HCT116 (cell line): ENCODE measurements around the gene PRDM12. TPM values are rescaled to one million over a fixed set of nuclear protein-coding genes. Genes with fewer than 3 reads are reported as not detected.

Experiments used
- ATAC-seq: fragments of 200-7000 bp; cut with Tn5 transposase; 2 replicates; pipeline ENCODE4 v1.9.1; 2020; ENCODE audit warnings: mild to moderate bottlenecking, moderate library complexity
- BruUV-seq: library from RNA; stranded (reverse); fragments of 400-500 nt; replicated peaks from 2 replicates; lab custom pipeline; 2021; lab: Mats Ljungman, UMichigan
- CTCF ChIA-PET: fragments of 300-600 bp; sonication (Branson Sonifier 250); formaldehyde crosslinking; loops from one replicate; lab custom pipeline; 2021; ENCODE audit warnings: antibody characterized with exemption; lab: Charles Lee
- POLR2A ChIA-PET: fragments of 300-600, 350-600 bp; sonication (Branson Sonifier 250); formaldehyde crosslinking; loops from one replicate; lab custom pipeline; 2021; ENCODE audit warnings: antibody characterized with exemption; lab: Charles Lee
- RAD21 ChIA-PET, 2 experiments: fragments of 300-600 bp; sonication (Branson Sonifier 250); formaldehyde crosslinking; loops; one replicate each; lab custom pipeline; 2023; ENCODE audit warnings: low total read pairs in 2 of 2; ENCODE audit not compliant: uncharacterized antibody in 2 of 2, unreplicated experiment in 2 of 2, low non-redundant PET in 1 of 2; lab: Charles Lee
- DNase-seq: peaks from one replicate; pipeline ENCODE4 v3.0.0-alpha.2; 2010; ENCODE audit warnings: low read depth, low spot score
- H2AFZ ChIP-seq: fragments of 200-600 bp; shearing (Covaris generic), sonication (generic); 2 replicates; pipeline ENCODE4 v1.6.1; 2017; ENCODE audit warnings: low read depth, mixed run types, mixed read lengths, antibody characterized with exemption, low read length; ENCODE audit not compliant: poor library complexity, severe bottlenecking
- H3K27ac ChIP-seq: 2 replicates; pipeline ENCODE4 v1.5.1; 2012; ENCODE audit warnings: low read depth, low read length
- H3K27me3 ChIP-seq: fragments of 200-600 bp; sonication (generic); 2 replicates; pipeline ENCODE4 v1.6.1; 2016; ENCODE audit warnings: mixed run types, low read length, mixed read lengths; ENCODE audit not compliant: insufficient read depth
- H3K36me3 ChIP-seq, 2 experiments: fragments of 200-500 bp in 1 of 2; fragments of 200-600 bp in 1 of 2; sonication (Bioruptor generic) in 1 of 2; sonication (generic) in 1 of 2; 2 replicates each; pipeline versions ENCODE4 v1.5.1 to v1.6.1; 2014 to 2016; ENCODE audit warnings: low read length in 2 of 2, inconsistent platforms in 1 of 2, mixed read lengths in 1 of 2, mixed run types in 1 of 2; ENCODE audit not compliant: insufficient read depth in 2 of 2, control insufficient read depth in 1 of 2
- H3K4me1 ChIP-seq, 2 experiments: fragments of 200-600 bp in 1 of 2; sonication (generic) in 1 of 2; 2 replicates each; pipeline versions ENCODE4 v1.5.1 to v1.6.1; 2012 to 2017; ENCODE audit warnings: low read length in 2 of 2, inconsistent platforms in 1 of 2, mild to moderate bottlenecking in 1 of 2, mixed read lengths in 1 of 2, mixed run types in 1 of 2, moderate library complexity in 1 of 2; ENCODE audit not compliant: insufficient read depth in 2 of 2, control insufficient read depth in 1 of 2
- H3K4me2 ChIP-seq: fragments of 200-600 bp; sonication (generic); 2 replicates; pipeline ENCODE4 v1.6.1; 2017; ENCODE audit warnings: mixed run types, low read length, mixed read lengths
- H3K4me3 ChIP-seq, 2 experiments: fragments of 200-600 bp in 1 of 2; sonication (generic) in 1 of 2; replicated peaks in 1 of 2; 2 replicates each; pipeline ENCODE4 v1.5.1; 2011 to 2016; ENCODE audit warnings: low read length in 2 of 2, control low read depth in 1 of 2, low read depth in 1 of 2, mild to moderate bottlenecking in 1 of 2, mixed read lengths in 1 of 2, mixed run types in 1 of 2
- H3K79me2 ChIP-seq: fragments of 200-600 bp; sonication (generic); 2 replicates; pipeline ENCODE4 v1.6.1; 2017; ENCODE audit warnings: mild to moderate bottlenecking, mixed run types, low read length, moderate library complexity, mixed read lengths; ENCODE audit not compliant: insufficient read depth
- H3K9ac ChIP-seq: fragments of 200-600 bp; sonication (generic); 2 replicates; pipeline ENCODE4 v1.6.1; 2016; ENCODE audit warnings: low read length, mixed read lengths
- H3K9me2 ChIP-seq: fragments of 200-600 bp; sonication (generic), shearing (Covaris generic); 2 replicates; pipeline ENCODE4 v1.6.1; 2017; ENCODE audit warnings: mixed run types, mild to moderate bottlenecking, moderate library complexity; ENCODE audit not compliant: insufficient read depth
- H3K9me3 ChIP-seq, 2 experiments: fragments of 200-500 bp in 1 of 2; fragments of 200-600 bp in 1 of 2; sonication (Bioruptor generic) in 1 of 2; sonication (generic) in 1 of 2; 2 replicates each; pipeline ENCODE4 v1.6.1; 2014 to 2017; ENCODE audit warnings: low read length in 2 of 2, mixed read lengths in 2 of 2, inconsistent platforms in 1 of 2, low read depth in 1 of 2, mild to moderate bottlenecking in 1 of 2, mixed run types in 1 of 2, moderate library complexity in 1 of 2; ENCODE audit not compliant: control insufficient read depth in 1 of 2, insufficient read depth in 1 of 2
- H4K20me1 ChIP-seq: fragments of 200-600 bp; sonication (generic), shearing (Covaris generic); 2 replicates; pipeline ENCODE4 v1.6.1; 2017; ENCODE audit warnings: mixed run types, mild to moderate bottlenecking, moderate library complexity; ENCODE audit not compliant: insufficient read depth
- CBX3 ChIP-seq: IDR thresholded peaks from 2 replicates; pipeline ENCODE4 v1.6.1; 2012; ENCODE audit warnings: low read depth
- CEBPB ChIP-seq: IDR thresholded peaks from 2 replicates; pipeline ENCODE4 v1.6.1; 2012; ENCODE audit warnings: low read depth
- EGR1 ChIP-seq: IDR thresholded peaks from 2 replicates; pipeline ENCODE4 v1.6.1; 2012; ENCODE audit warnings: low read depth
- ELF1 ChIP-seq: IDR thresholded peaks from 2 replicates; pipeline ENCODE4 v1.6.1; 2012; ENCODE audit warnings: low read depth, borderline replicate concordance
- EZH2 ChIP-seq: fragments of 200-600 bp; sonication (generic); IDR thresholded peaks from 2 replicates; pipeline ENCODE4 v1.6.1; 2017; ENCODE audit warnings: antibody characterized with exemption, mixed run types
- FOSL1 ChIP-seq: IDR thresholded peaks from 2 replicates; pipeline ENCODE4 v1.6.1; 2012; ENCODE audit warnings: low read depth
- JUND ChIP-seq: IDR thresholded peaks from 2 replicates; pipeline ENCODE4 v1.6.1; 2012
- MAX ChIP-seq: IDR thresholded peaks from 2 replicates; pipeline ENCODE4 v1.6.1; 2012
- POLR2A ChIP-seq: IDR thresholded peaks from 2 replicates; pipeline ENCODE4 v1.7.0; 2011; ENCODE audit warnings: borderline replicate concordance; ENCODE audit not compliant: insufficient read depth, insufficient read length; ENCODE audit errors: extremely low read depth
- POLR2AphosphoS5 ChIP-seq: IDR thresholded peaks from 2 replicates; pipeline ENCODE4 v1.6.1; 2011; ENCODE audit warnings: mild to moderate bottlenecking, low read depth, low read length, moderate library complexity
- SIN3A ChIP-seq: IDR thresholded peaks from 2 replicates; pipeline ENCODE4 v1.6.1; 2012; ENCODE audit warnings: low read depth
- SP1 ChIP-seq: IDR thresholded peaks from 2 replicates; pipeline ENCODE4 v1.6.1; 2012; ENCODE audit warnings: low read depth
- SRF ChIP-seq: IDR thresholded peaks from 2 replicates; pipeline ENCODE4 v1.6.1; 2012; ENCODE audit warnings: low read depth
- TCF7L2 ChIP-seq: IDR thresholded peaks from 2 replicates; pipeline ENCODE4 v1.7.0; 2011; ENCODE audit warnings: borderline replicate concordance, inconsistent platforms; ENCODE audit not compliant: insufficient read depth, insufficient read length; ENCODE audit errors: extremely low read depth
- YY1 ChIP-seq: IDR thresholded peaks from 2 replicates; pipeline ENCODE4 v1.6.1; 2011; ENCODE audit warnings: low read length, low read depth, moderate library complexity, mild to moderate bottlenecking; ENCODE audit not compliant: insufficient replicate concordance; ENCODE audit errors: extremely low read depth
- ZNF274 ChIP-seq: fragments of 200-500 bp; sonication (Bioruptor generic); IDR thresholded peaks from 2 replicates; pipeline ENCODE4 v1.6.1; 2014; ENCODE audit warnings: mild to moderate bottlenecking, low read depth, low read length, inconsistent platforms
- intact Hi-C: fragments of 100-400 bp; cut with micrococcal nuclease; formaldehyde crosslinking; loops from 2 replicates; pipeline ENCODE4 v1.10.0; 2022
- total RNA-seq: library from RNA; stranded (reverse); gene quantifications from one replicate; pipeline ENCODE4 v1.2.1, GENCODE V29; 2021; ENCODE audit not compliant: unreplicated experiment
- TF ChIP-seq, protein P1 (sequence below): IDR thresholded peaks from 2 replicates; pipeline ENCODE4 v1.6.1; 2012; ENCODE audit warnings: low read depth
- TF ChIP-seq, protein P2 (sequence below): IDR thresholded peaks from 2 replicates; pipeline ENCODE4 v1.6.1; 2012
- TF ChIP-seq, protein P3 (sequence below): IDR thresholded peaks from 2 replicates; pipeline ENCODE4 v1.6.1; 2011; ENCODE audit warnings: mild to moderate bottlenecking, low read length, moderate library complexity; ENCODE audit not compliant: insufficient replicate concordance; ENCODE audit errors: extremely low read depth
- TF ChIP-seq, protein P4 (sequence below), 3 experiments: fragments of 200-600 bp in 1 of 3; sonication (generic) in 1 of 3; IDR thresholded peaks in 2 of 3; conservative IDR thresholded peaks in 1 of 3; 2 replicates each; pipeline ENCODE4 v1.5.1; 2012 to 2017; ENCODE audit warnings: low read depth in 2 of 3, low read length in 2 of 3, antibody characterized with exemption in 1 of 3, borderline replicate concordance in 1 of 3, control low read depth in 1 of 3, mild to moderate bottlenecking in 1 of 3, mixed read lengths in 1 of 3, mixed run types in 1 of 3, moderate library complexity in 1 of 3; ENCODE audit not compliant: insufficient read depth in 1 of 3

PRDM12 gene
- total RNA-seq, 1 experiment from 2014 or later = 0.54 TPM

- Histone ChIP-seq H3K79me2 (peaks cover 71% of the 10 kb centered on the region), H3K4me1 (peaks cover 0 to 16% of the 10 kb centered on the region in 2 experiments; a peak in 2 of 4 replicates), H3K4me3 (no peak overlapping the region), H4K20me1 (no peaks in the 10 kb centered on the region), H3K4me2 (no peak overlapping the region), H3K27ac (no peak overlapping the region), H3K9ac (no peak overlapping the region), H3K36me3 (no peaks in the 10 kb centered on the region), H3K9me2 (no peaks in the 10 kb centered on the region), H3K9me3 (no peaks in the 10 kb centered on the region), H3K27me3 (no peaks in the 10 kb centered on the region), H2AFZ (no peak overlapping the region)
- ATAC-seq = no peak
- BruUV-seq = no TSS peak
- TF ChIP-seq, protein P1, sequence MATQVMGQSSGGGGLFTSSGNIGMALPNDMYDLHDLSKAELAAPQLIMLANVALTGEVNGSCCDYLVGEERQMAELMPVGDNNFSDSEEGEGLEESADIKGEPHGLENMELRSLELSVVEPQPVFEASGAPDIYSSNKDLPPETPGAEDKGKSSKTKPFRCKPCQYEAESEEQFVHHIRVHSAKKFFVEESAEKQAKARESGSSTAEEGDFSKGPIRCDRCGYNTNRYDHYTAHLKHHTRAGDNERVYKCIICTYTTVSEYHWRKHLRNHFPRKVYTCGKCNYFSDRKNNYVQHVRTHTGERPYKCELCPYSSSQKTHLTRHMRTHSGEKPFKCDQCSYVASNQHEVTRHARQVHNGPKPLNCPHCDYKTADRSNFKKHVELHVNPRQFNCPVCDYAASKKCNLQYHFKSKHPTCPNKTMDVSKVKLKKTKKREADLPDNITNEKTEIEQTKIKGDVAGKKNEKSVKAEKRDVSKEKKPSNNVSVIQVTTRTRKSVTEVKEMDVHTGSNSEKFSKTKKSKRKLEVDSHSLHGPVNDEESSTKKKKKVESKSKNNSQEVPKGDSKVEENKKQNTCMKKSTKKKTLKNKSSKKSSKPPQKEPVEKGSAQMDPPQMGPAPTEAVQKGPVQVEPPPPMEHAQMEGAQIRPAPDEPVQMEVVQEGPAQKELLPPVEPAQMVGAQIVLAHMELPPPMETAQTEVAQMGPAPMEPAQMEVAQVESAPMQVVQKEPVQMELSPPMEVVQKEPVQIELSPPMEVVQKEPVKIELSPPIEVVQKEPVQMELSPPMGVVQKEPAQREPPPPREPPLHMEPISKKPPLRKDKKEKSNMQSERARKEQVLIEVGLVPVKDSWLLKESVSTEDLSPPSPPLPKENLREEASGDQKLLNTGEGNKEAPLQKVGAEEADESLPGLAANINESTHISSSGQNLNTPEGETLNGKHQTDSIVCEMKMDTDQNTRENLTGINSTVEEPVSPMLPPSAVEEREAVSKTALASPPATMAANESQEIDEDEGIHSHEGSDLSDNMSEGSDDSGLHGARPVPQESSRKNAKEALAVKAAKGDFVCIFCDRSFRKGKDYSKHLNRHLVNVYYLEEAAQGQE = no peak
- TF ChIP-seq, protein P2, sequence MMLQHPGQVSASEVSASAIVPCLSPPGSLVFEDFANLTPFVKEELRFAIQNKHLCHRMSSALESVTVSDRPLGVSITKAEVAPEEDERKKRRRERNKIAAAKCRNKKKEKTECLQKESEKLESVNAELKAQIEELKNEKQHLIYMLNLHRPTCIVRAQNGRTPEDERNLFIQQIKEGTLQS = no peak
- TF ChIP-seq POLR2AphosphoS5 (no peak), ELF1 (no peak), FOSL1 (no peak), EZH2 (no peak), SIN3A (no peak), SP1 (no peak), ZNF274 (no peak), SRF (no peak), JUND (no peak), YY1 (no peak), POLR2A (no peak), TCF7L2 (no peak), CEBPB (no peak), MAX (no peak), EGR1 (no peak), CBX3 (no peak)
- TF ChIP-seq, protein P3, sequence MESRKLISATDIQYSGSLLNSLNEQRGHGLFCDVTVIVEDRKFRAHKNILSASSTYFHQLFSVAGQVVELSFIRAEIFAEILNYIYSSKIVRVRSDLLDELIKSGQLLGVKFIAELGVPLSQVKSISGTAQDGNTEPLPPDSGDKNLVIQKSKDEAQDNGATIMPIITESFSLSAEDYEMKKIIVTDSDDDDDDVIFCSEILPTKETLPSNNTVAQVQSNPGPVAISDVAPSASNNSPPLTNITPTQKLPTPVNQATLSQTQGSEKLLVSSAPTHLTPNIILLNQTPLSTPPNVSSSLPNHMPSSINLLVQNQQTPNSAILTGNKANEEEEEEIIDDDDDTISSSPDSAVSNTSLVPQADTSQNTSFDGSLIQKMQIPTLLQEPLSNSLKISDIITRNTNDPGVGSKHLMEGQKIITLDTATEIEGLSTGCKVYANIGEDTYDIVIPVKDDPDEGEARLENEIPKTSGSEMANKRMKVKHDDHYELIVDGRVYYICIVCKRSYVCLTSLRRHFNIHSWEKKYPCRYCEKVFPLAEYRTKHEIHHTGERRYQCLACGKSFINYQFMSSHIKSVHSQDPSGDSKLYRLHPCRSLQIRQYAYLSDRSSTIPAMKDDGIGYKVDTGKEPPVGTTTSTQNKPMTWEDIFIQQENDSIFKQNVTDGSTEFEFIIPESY = no peak
- TF ChIP-seq, protein P4, sequence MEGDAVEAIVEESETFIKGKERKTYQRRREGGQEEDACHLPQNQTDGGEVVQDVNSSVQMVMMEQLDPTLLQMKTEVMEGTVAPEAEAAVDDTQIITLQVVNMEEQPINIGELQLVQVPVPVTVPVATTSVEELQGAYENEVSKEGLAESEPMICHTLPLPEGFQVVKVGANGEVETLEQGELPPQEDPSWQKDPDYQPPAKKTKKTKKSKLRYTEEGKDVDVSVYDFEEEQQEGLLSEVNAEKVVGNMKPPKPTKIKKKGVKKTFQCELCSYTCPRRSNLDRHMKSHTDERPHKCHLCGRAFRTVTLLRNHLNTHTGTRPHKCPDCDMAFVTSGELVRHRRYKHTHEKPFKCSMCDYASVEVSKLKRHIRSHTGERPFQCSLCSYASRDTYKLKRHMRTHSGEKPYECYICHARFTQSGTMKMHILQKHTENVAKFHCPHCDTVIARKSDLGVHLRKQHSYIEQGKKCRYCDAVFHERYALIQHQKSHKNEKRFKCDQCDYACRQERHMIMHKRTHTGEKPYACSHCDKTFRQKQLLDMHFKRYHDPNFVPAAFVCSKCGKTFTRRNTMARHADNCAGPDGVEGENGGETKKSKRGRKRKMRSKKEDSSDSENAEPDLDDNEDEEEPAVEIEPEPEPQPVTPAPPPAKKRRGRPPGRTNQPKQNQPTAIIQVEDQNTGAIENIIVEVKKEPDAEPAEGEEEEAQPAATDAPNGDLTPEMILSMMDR (IDR thresholded peaks at IDR 0.05 in 2 of 3, conservative IDR thresholded peaks at IDR 0.05 in 1 of 3; ENCODE audit: borderline replicate concordance in 1 of 3, insufficient read depth in 1 of 3, low read depth in 2 of 3, low read length in 2 of 3) = no peak
- POLR2A ChIA-PET = no interaction called here
- DNase-seq = no peak
- RAD21 ChIA-PET = no interaction called here
- CTCF ChIA-PET = no interaction called here
- intact Hi-C loops = no loop called here
Measured at GRCh38 chr9:130720762-130721161, 56.4 kb downstream of the PRDM12 start.
